Measurements from ENCODE around the gene ZNF329. TPM values are rescaled to one million over a fixed set of nuclear protein-coding genes. Genes with fewer than 3 reads are reported as not detected.

Gene ZNF329
- total RNA-seq, 1 donor from 2014 or later, result 13.0 TPM

GRCh38 chr19:58097349-58097748 is 53.2 kb downstream of the ZNF329 start:
- H3K9me3 Mint-ChIP-seq, result peaks cover 7% of the 10 kb centered on the region
- H3K27me3 Mint-ChIP-seq (ENCODE audit: low read depth), result no peaks in the 10 kb centered on the region
- peak overlapping the region; percentile 79 for H3K4me3 Mint-ChIP-seq
- peaks cover 15% of the 10 kb centered on the region for H3K36me3 Mint-ChIP-seq (ENCODE audit: low read depth)
- no peak for DNase-seq (ENCODE audit: low read depth, low spot score)
- H3K27ac Mint-ChIP-seq (ENCODE audit: unreplicated experiment), result peak overlapping the region; percentile 94
- TF ChIP-seq CTCF (conservative IDR thresholded peaks at IDR 0.05), result no peak
- peaks cover 6% of the 10 kb centered on the region for H3K4me1 Mint-ChIP-seq

- no peaks in the 10 kb centered on the region for H3K27me3 Mint-ChIP-seq (ENCODE audit: low read depth)
- peaks cover 6% of the 10 kb centered on the region for H3K4me1 Mint-ChIP-seq
- DNase-seq (ENCODE audit: low read depth, low spot score), result no peak
- TF ChIP-seq CTCF (conservative IDR thresholded peaks at IDR 0.05), result no peak
- H3K27ac Mint-ChIP-seq (ENCODE audit: unreplicated experiment), result peak overlapping the region; percentile 94
- peaks cover 17% of the 10 kb centered on the region for H3K36me3 Mint-ChIP-seq (ENCODE audit: low read depth)
- peaks cover 7% of the 10 kb centered on the region for H3K9me3 Mint-ChIP-seq
- H3K4me3 Mint-ChIP-seq, result peak overlapping the region; percentile 79
Observed at GRCh38 chr19:58096884-58097283, 53.7 kb downstream of the ZNF329 start.

- Mint-ChIP-seq H3K27me3 (ENCODE audit: low read depth) (no peaks in the 10 kb centered on the region), H3K9me3 (peaks cover 9% of the 10 kb centered on the region), H3K4me1 (peaks cover 6% of the 10 kb centered on the region), H3K36me3 (ENCODE audit: low read depth) (peaks cover 21% of the 10 kb centered on the region), H3K27ac (ENCODE audit: unreplicated experiment) (no peak overlapping the region), H3K4me3 (peak overlapping the region; percentile 61)
- TF ChIP-seq CTCF (conservative IDR thresholded peaks at IDR 0.05), result no peak
- DNase-seq (ENCODE audit: low read depth, low spot score), result no peak
Observed at GRCh38 chr19:58095328-58095727, 55.3 kb downstream of the ZNF329 start.

GRCh38 chr19:58093071-58093470 is 57.5 kb downstream of the ZNF329 start:
- DNase-seq (ENCODE audit: low read depth, low spot score), result no peak
- H3K36me3 Mint-ChIP-seq (ENCODE audit: low read depth), result peaks cover 28% of the 10 kb centered on the region
- no peak overlapping the region for H3K27ac Mint-ChIP-seq (ENCODE audit: unreplicated experiment)
- no peak overlapping the region for H3K4me3 Mint-ChIP-seq
- H3K27me3 Mint-ChIP-seq (ENCODE audit: low read depth), result no peaks in the 10 kb centered on the region
- H3K9me3 Mint-ChIP-seq, result peaks cover 5% of the 10 kb centered on the region
- peaks cover under 1% of the 10 kb centered on the region for H3K4me1 Mint-ChIP-seq
- no peak for TF ChIP-seq CTCF (conservative IDR thresholded peaks at IDR 0.05)

DNA sequence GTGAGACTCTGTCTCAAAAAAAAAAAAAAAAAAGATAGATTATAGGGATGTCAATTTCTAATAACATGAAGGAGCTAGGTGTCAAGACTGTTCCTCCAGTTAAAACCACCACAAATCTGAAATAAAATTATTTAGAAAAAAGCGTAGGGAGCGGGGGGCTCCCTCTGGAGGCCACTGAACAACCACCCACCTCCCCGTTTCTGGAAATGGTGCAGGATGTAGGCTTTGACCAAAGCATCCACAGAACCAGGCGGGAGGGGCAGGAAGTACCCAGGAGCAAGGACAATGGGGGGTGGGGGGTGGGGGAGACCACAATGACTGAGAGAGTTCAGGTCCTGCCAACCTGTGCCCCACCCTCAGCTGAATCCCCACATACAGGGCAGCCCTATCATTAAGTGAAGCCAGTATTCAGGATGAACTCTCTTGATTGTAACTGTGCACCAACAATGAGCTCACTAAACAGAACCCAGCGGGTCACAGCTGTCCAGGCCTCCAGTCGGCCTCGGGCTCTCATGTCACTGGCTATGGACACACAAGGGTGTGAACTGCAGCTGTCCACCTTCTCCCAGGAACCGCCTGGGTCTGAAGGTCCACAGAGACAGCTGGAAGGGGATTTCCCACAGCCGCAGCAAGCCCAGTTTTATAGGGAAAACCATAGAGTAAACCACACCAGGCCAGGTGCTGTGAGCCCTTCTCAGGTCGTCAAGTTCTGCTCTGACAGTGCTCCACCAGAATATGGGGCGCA is 59.2 kb downstream of the ZNF329 start:
- no peak for DNase-seq (ENCODE audit: low read depth, low spot score)
- H3K4me3 Mint-ChIP-seq, result peak overlapping the region; percentile 73
- TF ChIP-seq CTCF (conservative IDR thresholded peaks at IDR 0.05), result no peak
- no peaks in the 10 kb centered on the region for H3K27me3 Mint-ChIP-seq (ENCODE audit: low read depth)
- H3K9me3 Mint-ChIP-seq, result peaks cover 5% of the 10 kb centered on the region
- H3K4me1 Mint-ChIP-seq, result no peaks in the 10 kb centered on the region
- peaks cover 37% of the 10 kb centered on the region for H3K36me3 Mint-ChIP-seq (ENCODE audit: low read depth)
- H3K27ac Mint-ChIP-seq (ENCODE audit: unreplicated experiment), result no peak overlapping the region
